Left lung (tissue), 10 donors: Measurements from ENCODE around the gene MOCOS. TPM values are rescaled to one million over a fixed set of nuclear protein-coding genes. Genes with fewer than 3 reads are reported as not detected.

Experiments used
- ATAC-seq: fragments of 200-7000 bp; cut with Tn5 transposase; one replicate; pipeline ENCODE4 v1.9.1; 2020; ENCODE audit warnings: moderate library complexity
- DNase-seq, 4 donors: peaks; one replicate each; pipeline ENCODE4 v3.0.0-alpha.2; 2013 to 2020
- H3K27ac ChIP-seq, 2 donors: fragments of 200-600 bp; sonication (generic) in 1 of 2; one replicate each; pipeline versions ENCODE4 v1.5.0 to v1.8.0; 2020 to 2021
- H3K27me3 ChIP-seq, 2 donors: fragments of 200-600 bp; sonication (generic) in 1 of 2; one replicate each; pipeline versions ENCODE4 v1.5.0 to v1.8.0; 2020 to 2021
- H3K36me3 ChIP-seq, 2 donors: fragments of 200-600 bp; sonication (generic) in 1 of 2; one replicate each; pipeline versions ENCODE4 v1.5.0 to v1.8.0; 2020 to 2021
- H3K4me1 ChIP-seq, 2 donors: fragments of 200-600 bp; one replicate each; pipeline ENCODE4 v1.8.0; 2021
- H3K4me3 ChIP-seq, 2 donors: fragments of 200-600 bp; sonication (generic) in 1 of 2; one replicate each; pipeline versions ENCODE4 v1.5.0 to v1.8.0; 2020 to 2021; ENCODE audit warnings: mild to moderate bottlenecking in 1 of 2
- H3K9me3 ChIP-seq, 2 donors: fragments of 200-600 bp; sonication (generic) in 1 of 2; one replicate each; pipeline versions ENCODE4 v1.5.0 to v1.8.0; 2020 to 2021
- CTCF ChIP-seq, 2 donors: fragments of 200-600 bp; sonication (generic) in 1 of 2; IDR thresholded peaks; one replicate each; pipeline versions ENCODE4 v1.5.0 to v1.8.0; 2021; ENCODE audit warnings: antibody characterized with exemption in 2 of 2
- intact Hi-C, 2 donors: fragments of 100-400 bp; cut with DNase I; formaldehyde crosslinking; loops; one replicate each; pipeline versions ENCODE4 v1.11.2 to v1.14.2; 2022
- polyA plus RNA-seq, 6 donors: library from polyadenylated mRNA; unstranded; fragments of 120-200 nt; gene quantifications; one replicate each; pipeline ENCODE4 v1.2.1, GENCODE V29; 2013; ENCODE audit not compliant: insufficient read length in 6 of 6
- total RNA-seq, 2 donors: library from RNA; stranded (reverse); fragmentation: NEBNext Ultra II Directional; extraction: Animal tissue kit (Norgen Biotek cat#: 25700); gene quantifications; one replicate each; pipeline ENCODE4 v1.2.1, GENCODE V29; 2021
- donor health status: DM: no; HTN: yes; CAD: no.
- donor health status: DM: no; HTN: no; CAD: no.

MOCOS gene
- total and polyA plus RNA-seq, 8 donors, result 0.60 to 5.5 (median 1.2) TPM

- no peak for ATAC-seq
- Histone ChIP-seq H3K36me3 (no peaks in the 10 kb centered on the region), H3K27ac (no peak overlapping the region)
Observed at GRCh38 chr18:36300211-36300610, 112.9 kb downstream of the MOCOS start.

GRCh38 chr18:36301884-36302283, 114.6 kb downstream of the MOCOS start:
- ATAC-seq, result no peak
- Histone ChIP-seq H3K36me3 (no peaks in the 10 kb centered on the region), H3K9me3 (no peaks in the 10 kb centered on the region), H3K4me3 (no peak overlapping the region), H3K27me3 (peaks cover 28 to 80% of the 10 kb centered on the region in 2 donors), H3K27ac (no peak overlapping the region), H3K4me1 (peaks cover 7 to 17% of the 10 kb centered on the region in 2 donors)
- TF ChIP-seq CTCF (IDR thresholded peaks at IDR 0.05), result no peak
- no peak for DNase-seq
- intact Hi-C loops, result no loop called here

More at GRCh38 chr18:36300211-36300610, 112.9 kb downstream of the MOCOS start:
- Histone ChIP-seq H3K4me1 (peaks cover 11 to 23% of the 10 kb centered on the region in 2 donors), H3K27me3 (peaks cover 28 to 86% of the 10 kb centered on the region in 2 donors), H3K4me3 (no peak overlapping the region), H3K9me3 (no peaks in the 10 kb centered on the region)
- intact Hi-C loops, result no loop called here
- no peak for TF ChIP-seq CTCF (IDR thresholded peaks at IDR 0.05)
- DNase-seq, result no peak

- DNase-seq (no peak), ATAC-seq (no peak)
- no peak overlapping the region for H3K4me3 ChIP-seq
- TF ChIP-seq CTCF (IDR thresholded peaks at IDR 0.05), result no peak
- peaks cover 7 to 11% of the 10 kb centered on the region in 2 donors for H3K4me1 ChIP-seq
- no peaks in the 10 kb centered on the region for H3K36me3 ChIP-seq
- intact Hi-C loops, result no loop called here
- H3K27me3 ChIP-seq, result peaks cover 28 to 78% of the 10 kb centered on the region in 2 donors
- H3K9me3 ChIP-seq, result no peaks in the 10 kb centered on the region
- H3K27ac ChIP-seq, result no peak overlapping the region
Observed at GRCh38 chr18:36302676-36303075, 115.4 kb downstream of the MOCOS start.

GRCh38 chr18:36303211-36303844, 116.0 kb downstream of the MOCOS start:
- no peak overlapping the region for H3K27ac ChIP-seq
- TF ChIP-seq CTCF (IDR thresholded peaks at IDR 0.05), result no peak
- no peak for DNase-seq
- peaks cover under 1 to 4% of the 10 kb centered on the region in 2 donors for H3K4me1 ChIP-seq
- no peaks in the 10 kb centered on the region for H3K9me3 ChIP-seq
- no peak overlapping the region for H3K4me3 ChIP-seq
- intact Hi-C loops, result no loop called here
- no peaks in the 10 kb centered on the region for H3K36me3 ChIP-seq
- ATAC-seq, result no peak
- H3K27me3 ChIP-seq, result peaks cover 23 to 71% of the 10 kb centered on the region in 2 donors

GRCh38 chr18:36304723-36305122, 117.4 kb downstream of the MOCOS start:
- H3K36me3 ChIP-seq, result no peaks in the 10 kb centered on the region
- H3K27ac ChIP-seq, result no peak overlapping the region
- H3K27me3 ChIP-seq, result peaks cover 9 to 67% of the 10 kb centered on the region in 2 donors
- no peaks in the 10 kb centered on the region for H3K9me3 ChIP-seq
- DNase-seq (no peak), ATAC-seq (no peak)
- H3K4me3 ChIP-seq, result no peak overlapping the region
- H3K4me1 ChIP-seq, result no peaks in the 10 kb centered on the region
- intact Hi-C loops, result no loop called here
- TF ChIP-seq CTCF (IDR thresholded peaks at IDR 0.05), result no peak
